Measurements from ENCODE around the gene OBP2A.

DNA sequence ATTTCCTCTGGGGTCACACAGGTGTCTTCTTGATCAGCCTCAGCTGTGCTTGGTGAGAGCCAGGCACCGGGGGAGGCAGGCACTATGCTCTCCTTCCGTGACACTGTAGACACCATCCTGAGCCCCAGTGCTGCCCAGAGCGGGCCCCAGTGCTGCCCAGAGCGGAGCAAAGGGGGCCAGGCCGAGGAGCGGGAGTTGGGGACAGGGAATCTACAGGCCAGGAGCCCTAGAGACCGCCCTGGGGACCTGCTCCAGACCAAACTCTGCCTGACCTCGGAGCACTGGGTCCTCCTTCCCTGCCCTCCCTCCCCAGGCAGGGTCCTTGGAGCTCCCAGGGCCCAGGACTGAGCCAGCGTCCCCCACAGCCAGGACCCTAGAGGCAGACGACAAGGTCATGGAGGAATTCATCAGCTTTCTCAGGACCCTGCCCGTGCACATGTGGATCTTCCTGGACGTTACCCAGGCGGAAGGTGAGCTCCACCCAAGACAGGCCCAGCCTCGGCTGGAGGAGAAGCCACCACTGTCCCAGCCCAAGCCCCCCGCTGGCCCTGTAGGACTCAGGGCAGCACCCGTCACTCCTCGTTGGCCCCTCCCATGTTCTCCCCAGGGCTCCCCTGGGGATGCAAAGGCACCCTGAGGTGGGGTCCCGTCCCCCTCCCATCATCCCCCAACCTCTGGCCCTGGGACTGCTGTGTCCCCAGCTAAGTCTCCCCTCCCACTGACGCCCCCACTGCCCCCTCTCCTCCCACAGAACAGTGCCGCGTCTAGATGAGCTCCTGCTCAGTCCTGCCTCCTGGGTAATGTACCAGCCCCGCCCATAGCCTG, 45.8 kb downstream of the OBP2A start:
- TF ChIP-seq, protein P1, sequence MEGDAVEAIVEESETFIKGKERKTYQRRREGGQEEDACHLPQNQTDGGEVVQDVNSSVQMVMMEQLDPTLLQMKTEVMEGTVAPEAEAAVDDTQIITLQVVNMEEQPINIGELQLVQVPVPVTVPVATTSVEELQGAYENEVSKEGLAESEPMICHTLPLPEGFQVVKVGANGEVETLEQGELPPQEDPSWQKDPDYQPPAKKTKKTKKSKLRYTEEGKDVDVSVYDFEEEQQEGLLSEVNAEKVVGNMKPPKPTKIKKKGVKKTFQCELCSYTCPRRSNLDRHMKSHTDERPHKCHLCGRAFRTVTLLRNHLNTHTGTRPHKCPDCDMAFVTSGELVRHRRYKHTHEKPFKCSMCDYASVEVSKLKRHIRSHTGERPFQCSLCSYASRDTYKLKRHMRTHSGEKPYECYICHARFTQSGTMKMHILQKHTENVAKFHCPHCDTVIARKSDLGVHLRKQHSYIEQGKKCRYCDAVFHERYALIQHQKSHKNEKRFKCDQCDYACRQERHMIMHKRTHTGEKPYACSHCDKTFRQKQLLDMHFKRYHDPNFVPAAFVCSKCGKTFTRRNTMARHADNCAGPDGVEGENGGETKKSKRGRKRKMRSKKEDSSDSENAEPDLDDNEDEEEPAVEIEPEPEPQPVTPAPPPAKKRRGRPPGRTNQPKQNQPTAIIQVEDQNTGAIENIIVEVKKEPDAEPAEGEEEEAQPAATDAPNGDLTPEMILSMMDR (IDR thresholded peaks at IDR 0.05): no peak
- no peak for TF ChIP-seq POLR2A (IDR thresholded peaks at IDR 0.05)
- TF ChIP-seq EP300 (IDR thresholded peaks at IDR 0.05): no peak

All from ovary (tissue), 3 donors.